Measurements from ENCODE around the gene PARD3.

PARD3 gene

DNA sequence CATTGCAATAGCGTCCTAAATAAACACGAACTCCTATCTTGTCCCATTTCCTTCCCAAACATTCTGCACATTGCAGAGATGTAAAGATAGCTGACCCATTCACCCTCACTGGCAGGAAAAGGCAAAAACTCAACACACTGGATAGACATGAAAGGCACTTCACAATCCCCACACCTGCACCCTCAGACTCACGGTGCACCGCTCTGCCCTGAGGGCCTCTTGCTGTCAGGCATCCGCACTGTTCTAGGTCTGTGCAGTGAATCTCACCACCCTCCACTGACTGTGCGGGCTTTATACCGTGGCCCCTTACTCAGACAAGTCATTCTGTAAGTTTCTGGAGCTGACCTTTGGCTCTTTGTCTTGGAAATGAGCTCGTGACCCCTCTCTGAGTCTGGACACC lies 42.9 kb upstream of the PARD3 start:
- no peak for DNase-seq
- TF ChIP-seq, protein P1, sequence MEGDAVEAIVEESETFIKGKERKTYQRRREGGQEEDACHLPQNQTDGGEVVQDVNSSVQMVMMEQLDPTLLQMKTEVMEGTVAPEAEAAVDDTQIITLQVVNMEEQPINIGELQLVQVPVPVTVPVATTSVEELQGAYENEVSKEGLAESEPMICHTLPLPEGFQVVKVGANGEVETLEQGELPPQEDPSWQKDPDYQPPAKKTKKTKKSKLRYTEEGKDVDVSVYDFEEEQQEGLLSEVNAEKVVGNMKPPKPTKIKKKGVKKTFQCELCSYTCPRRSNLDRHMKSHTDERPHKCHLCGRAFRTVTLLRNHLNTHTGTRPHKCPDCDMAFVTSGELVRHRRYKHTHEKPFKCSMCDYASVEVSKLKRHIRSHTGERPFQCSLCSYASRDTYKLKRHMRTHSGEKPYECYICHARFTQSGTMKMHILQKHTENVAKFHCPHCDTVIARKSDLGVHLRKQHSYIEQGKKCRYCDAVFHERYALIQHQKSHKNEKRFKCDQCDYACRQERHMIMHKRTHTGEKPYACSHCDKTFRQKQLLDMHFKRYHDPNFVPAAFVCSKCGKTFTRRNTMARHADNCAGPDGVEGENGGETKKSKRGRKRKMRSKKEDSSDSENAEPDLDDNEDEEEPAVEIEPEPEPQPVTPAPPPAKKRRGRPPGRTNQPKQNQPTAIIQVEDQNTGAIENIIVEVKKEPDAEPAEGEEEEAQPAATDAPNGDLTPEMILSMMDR (IDR thresholded peaks at IDR 0.05; ENCODE audit: low read depth, low read length): no peak
- H3K27ac ChIP-seq: no peak overlapping the region
- H3K4me3 ChIP-seq (ENCODE audit: low read depth, low read length): no peak overlapping the region
- no peaks in the 10 kb centered on the region for H3K36me3 ChIP-seq
- no peaks in the 10 kb centered on the region for H3K27me3 ChIP-seq (ENCODE audit: insufficient read depth, low read depth, severe bottlenecking)
- H3K9me3 ChIP-seq (ENCODE audit: severe bottlenecking): no peaks in the 10 kb centered on the region

DNA sequence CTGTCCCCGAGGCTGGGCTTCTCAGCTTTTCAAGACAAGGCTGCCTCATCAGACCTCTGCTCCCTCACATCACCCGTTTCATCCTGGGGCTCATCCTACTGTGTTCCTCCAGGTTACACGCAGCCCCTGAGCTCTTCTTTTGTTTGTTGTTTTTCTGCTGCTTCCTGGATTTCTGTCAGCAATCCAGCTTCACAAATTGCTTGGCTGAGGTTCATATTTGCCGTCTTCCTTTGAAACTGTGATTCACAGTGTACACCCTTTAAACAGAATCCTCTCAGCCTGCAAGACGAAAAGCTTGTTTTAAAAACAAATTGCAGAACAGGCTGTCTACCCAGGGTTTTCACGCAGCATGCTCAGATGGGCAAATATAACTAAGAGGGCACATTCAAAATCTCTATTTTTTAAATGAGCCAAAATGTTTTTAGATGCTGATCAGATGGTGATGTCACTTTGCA lies 39.1 kb upstream of the PARD3 start:
- H3K27ac ChIP-seq: no peak overlapping the region
- no peaks in the 10 kb centered on the region for H3K36me3 ChIP-seq
- no peak overlapping the region for H3K4me3 ChIP-seq (ENCODE audit: low read depth, low read length)
- H3K27me3 ChIP-seq (ENCODE audit: insufficient read depth, low read depth, severe bottlenecking): no peaks in the 10 kb centered on the region
- TF ChIP-seq, protein P1 (IDR thresholded peaks at IDR 0.05; ENCODE audit: low read depth, low read length): no peak
- DNase-seq: no peak
- H3K9me3 ChIP-seq (ENCODE audit: severe bottlenecking): no peaks in the 10 kb centered on the region

DNA sequence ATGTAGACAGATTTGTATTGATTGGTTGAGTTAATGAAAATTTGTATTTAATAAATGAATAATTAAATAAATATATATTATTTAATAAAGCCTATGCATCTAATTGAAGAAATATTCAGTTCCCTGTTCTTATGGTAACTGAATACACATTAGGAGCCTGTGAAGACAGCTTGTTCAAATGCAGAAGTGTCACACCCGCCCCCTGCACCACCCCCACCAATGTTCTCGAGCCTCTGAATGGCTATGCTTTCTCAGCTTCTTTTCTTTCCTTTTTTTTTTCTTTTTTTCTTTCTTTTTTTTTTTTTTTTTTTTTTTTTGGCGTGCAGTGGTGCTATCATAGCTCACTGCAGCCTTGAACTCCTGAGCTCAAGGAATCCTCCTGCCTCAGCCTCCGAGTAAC lies 38.3 kb upstream of the PARD3 start:
- TF ChIP-seq, protein P1 (IDR thresholded peaks at IDR 0.05; ENCODE audit: low read depth, low read length): no peak
- H3K9me3 ChIP-seq (ENCODE audit: severe bottlenecking): no peaks in the 10 kb centered on the region
- H3K27me3 ChIP-seq (ENCODE audit: insufficient read depth, low read depth, severe bottlenecking): no peaks in the 10 kb centered on the region
- H3K27ac ChIP-seq: no peak overlapping the region
- H3K4me3 ChIP-seq (ENCODE audit: low read depth, low read length): no peak overlapping the region
- no peaks in the 10 kb centered on the region for H3K36me3 ChIP-seq
- no peak for DNase-seq

DNA sequence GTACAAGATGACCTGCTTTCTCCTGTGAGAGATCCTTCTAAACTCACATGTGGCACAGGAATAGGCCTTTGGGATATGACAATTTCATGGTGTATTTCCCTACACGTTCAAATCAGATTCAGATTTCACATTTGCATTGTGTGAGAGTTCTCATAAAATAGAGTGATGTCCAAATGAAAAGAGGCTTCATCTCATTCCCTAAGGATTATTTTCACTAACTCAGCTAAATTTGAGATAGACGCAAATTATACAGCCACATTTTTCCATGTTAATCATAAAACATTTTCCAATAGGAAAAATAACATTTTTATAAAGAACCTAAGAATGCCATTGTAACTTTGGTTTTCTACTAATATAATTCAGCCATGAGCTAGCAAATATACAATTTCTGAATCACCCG lies 35.5 kb upstream of the PARD3 start:
- DNase-seq: no peak
- Histone ChIP-seq H3K36me3 (no peaks in the 10 kb centered on the region), H3K9me3 (ENCODE audit: severe bottlenecking) (no peaks in the 10 kb centered on the region), H3K27me3 (ENCODE audit: insufficient read depth, low read depth, severe bottlenecking) (no peaks in the 10 kb centered on the region), H3K27ac (no peak overlapping the region), H3K4me3 (ENCODE audit: low read depth, low read length) (no peak overlapping the region)
- TF ChIP-seq, protein P1 (IDR thresholded peaks at IDR 0.05; ENCODE audit: low read depth, low read length): no peak

DNA sequence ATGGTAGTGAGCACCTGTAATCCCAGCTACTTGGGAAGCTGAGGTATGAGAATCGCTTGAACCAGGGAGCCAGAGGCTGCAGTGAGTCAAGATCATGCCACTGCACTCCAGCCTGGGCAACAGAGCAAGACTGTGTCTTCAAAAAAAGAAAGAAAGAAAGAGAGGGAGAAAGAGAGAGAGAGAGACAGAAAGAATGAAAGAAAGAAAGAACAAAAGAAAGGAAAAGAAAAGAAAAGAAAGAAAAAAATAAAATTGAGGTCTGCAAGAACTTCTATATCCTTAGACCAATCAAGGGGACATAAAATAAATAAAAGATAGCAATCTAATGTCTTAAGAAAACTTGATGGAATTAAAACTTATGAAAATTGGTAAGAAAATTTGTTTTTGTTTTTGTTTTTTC lies 34.9 kb upstream of the PARD3 start:
- TF ChIP-seq, protein P1 (IDR thresholded peaks at IDR 0.05; ENCODE audit: low read depth, low read length): no peak
- no peak for DNase-seq
- no peak overlapping the region for H3K27ac ChIP-seq
- no peaks in the 10 kb centered on the region for H3K27me3 ChIP-seq (ENCODE audit: insufficient read depth, low read depth, severe bottlenecking)
- no peaks in the 10 kb centered on the region for H3K36me3 ChIP-seq
- H3K9me3 ChIP-seq (ENCODE audit: severe bottlenecking): no peaks in the 10 kb centered on the region
- no peak overlapping the region for H3K4me3 ChIP-seq (ENCODE audit: low read depth, low read length)

DNA sequence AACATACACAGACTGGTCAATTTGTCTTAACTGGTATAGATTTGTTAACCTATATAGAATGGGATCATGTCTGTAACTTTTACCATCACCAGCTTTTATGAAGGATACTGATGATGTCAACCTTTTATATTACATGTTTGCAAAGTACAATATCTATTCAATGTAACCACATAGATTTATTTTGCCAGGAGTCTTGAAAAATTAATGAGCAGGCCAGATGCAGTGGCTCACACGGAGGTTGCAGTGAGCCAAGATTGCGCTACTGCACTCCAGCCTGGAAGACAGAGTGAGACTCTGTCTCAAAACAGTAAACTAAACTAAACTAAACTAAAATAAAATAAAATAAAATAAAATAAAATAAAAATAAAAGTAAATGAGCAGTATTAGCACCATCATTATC lies 30.0 kb upstream of the PARD3 start:
- Histone ChIP-seq H3K4me3 (ENCODE audit: low read depth, low read length) (no peak overlapping the region), H3K27me3 (ENCODE audit: insufficient read depth, low read depth, severe bottlenecking) (no peaks in the 10 kb centered on the region), H3K9me3 (ENCODE audit: severe bottlenecking) (no peaks in the 10 kb centered on the region), H3K27ac (no peak overlapping the region), H3K36me3 (no peaks in the 10 kb centered on the region)
- no peak for DNase-seq
- TF ChIP-seq, protein P1 (IDR thresholded peaks at IDR 0.05; ENCODE audit: low read depth, low read length): no peak

All from WERI-Rb-1 (cell line).